Right lobe of liver (tissue), 6 donors: ENCODE data around the gene IRF2BP1. TPM values are rescaled to one million over a fixed set of nuclear protein-coding genes. Genes with fewer than 3 reads are reported as not detected.
"Not testable (repeated sequence)": the region's sequence is repeated elsewhere in the genome, so short reads cannot be mapped to it uniquely, and the experiment has no call there.

Experiments used
- ATAC-seq, 4 donors: fragments of 200-7000 bp; cut with Tn5 transposase; one replicate each; pipeline ENCODE4 v1.9.1; 2020; ENCODE audit warnings: mild to moderate bottlenecking in 4 of 4, moderate library complexity in 4 of 4
- DNase-seq, 3 donors: peaks; one replicate each; pipeline ENCODE4 v3.0.0-alpha.2; 2020
- H3K27ac ChIP-seq, 3 donors: fragments of 200-600 bp; one replicate each; pipeline ENCODE4 v1.8.0; 2022
- H3K27me3 ChIP-seq, 2 donors: fragments of 200-600 bp; one replicate each; pipeline ENCODE4 v1.8.0; 2022
- H3K36me3 ChIP-seq, 4 donors: fragments of 200-600 bp; sonication (generic) in 1 of 4; one replicate each; pipeline versions ENCODE4 v1.5.1 to v1.8.0; 2017 to 2022; ENCODE audit warnings: control low read depth in 1 of 4
- H3K4me1 ChIP-seq, 4 donors: fragments of 200-600 bp; sonication (generic) in 1 of 4; one replicate each; pipeline versions ENCODE4 v1.5.1 to v1.8.0; 2017 to 2022; ENCODE audit warnings: control low read depth in 1 of 4
- H3K4me3 ChIP-seq, 3 donors: fragments of 200-600 bp; one replicate each; pipeline ENCODE4 v1.8.0; 2022
- H3K9me3 ChIP-seq, 4 donors: fragments of 200-600 bp; sonication (generic) in 1 of 4; one replicate each; pipeline versions ENCODE4 v1.5.1 to v1.8.0; 2017 to 2022; ENCODE audit warnings: control low read depth in 1 of 4
- POLR2A ChIP-seq: fragments of 450-650 bp; IDR thresholded peaks from one replicate; pipeline ENCODE4 v1.6.1; 2017; ENCODE audit warnings: antibody characterized with exemption, mild to moderate bottlenecking
- WGBS: methylation state at CpG from one replicate; pipeline ENCODE4 v1.1.6; 2018; ENCODE audit warnings: low coverage, low lambda C conversion rate; ENCODE audit not compliant: insufficient coverage; ENCODE audit errors: missing lambda C conversion rate; 5-methylcytosine and 5-hydroxymethylcytosine counted together
- intact Hi-C, 2 donors: fragments of 100-400 bp; cut with DNase I; formaldehyde crosslinking; loops; one replicate each; pipeline versions ENCODE4 v1.11.2 to v1.14.1; 2022
- total RNA-seq, 6 experiments: library from RNA; depleted of rRNA in 2 of 6; stranded (reverse); fragments of >200 nt in 2 of 6; fragmentation: NEBNext Ultra II Directional in 3 of 6; extraction: Animal tissue kit (Norgen Biotek cat#: 25700) in 3 of 6; gene quantifications; one replicate each; pipeline versions ENCODE4 v1.1.0 to v1.2.4, GENCODE V29; 2016 to 2023
- TF ChIP-seq, protein P1 (sequence below), 4 donors: fragments of 200-600 bp in 3 of 4; fragments of 450-650 bp in 1 of 4; IDR thresholded peaks; one replicate each; pipeline versions ENCODE4 v1.5.1 to v1.8.0; 2016 to 2022; ENCODE audit warnings: antibody characterized with exemption in 4 of 4, mild to moderate bottlenecking in 2 of 4
- donor health status: DM: no; HTN: yes; CAD: no.
- donor health status: DM: no; HTN: no; CAD: no.
- donor health status: DM: no; HTN: no; CAD: no.
- donor health status: DM: no; HTN: yes; CAD: no.
- donor health status: DM: no; HTN: yes; CAD: no.

The IRF2BP1 gene
- total RNA-seq, 6 experiments from 2014 or later = 12.8 to 21.5 (median 15.5) TPM

DNA sequence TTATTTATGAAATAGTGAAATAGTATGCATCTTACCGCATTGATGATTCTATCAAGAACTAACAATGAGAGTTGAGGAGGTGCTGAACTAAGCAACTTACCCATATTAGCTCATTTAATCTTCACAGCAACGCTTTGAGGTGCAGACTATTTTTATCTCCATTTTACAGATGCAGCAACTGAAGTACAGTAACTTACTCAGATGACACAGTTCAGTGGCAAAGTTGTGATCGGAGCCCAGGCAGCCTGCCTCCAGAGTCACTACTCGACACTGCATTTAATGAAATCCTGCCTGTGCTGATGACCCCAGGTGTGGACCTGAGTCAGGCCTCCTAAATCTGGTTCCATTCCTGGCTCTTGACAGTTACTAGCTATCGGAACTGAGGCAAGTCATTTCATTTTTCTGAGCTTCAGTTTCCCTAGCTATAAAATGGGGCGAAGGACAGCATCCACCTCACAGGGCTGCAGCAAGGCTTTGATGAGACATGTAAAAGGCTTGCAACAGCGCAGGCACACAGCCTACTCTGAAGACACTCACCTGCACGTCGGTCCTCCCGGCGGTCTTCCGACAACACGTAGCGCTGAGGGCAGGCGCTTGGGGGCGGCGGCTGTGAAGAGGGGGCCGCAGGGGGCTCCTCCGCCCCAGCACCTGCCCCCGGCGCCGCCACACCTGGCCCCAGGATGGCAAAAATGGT lies 14.9 kb upstream of the IRF2BP1 start:
- Histone ChIP-seq H3K4me3 (peak overlapping the region in 2 of 3 donors; percentile 62), H3K4me1 (peaks cover 0 to 15% (median 5%) of the 10 kb centered on the region in 4 donors), H3K27ac (no peak overlapping the region), H3K9me3 (no peaks in the 10 kb centered on the region), H3K36me3 (peaks cover 0 to 6% (median 2%) of the 10 kb centered on the region in 4 donors), H3K27me3 (no peaks in the 10 kb centered on the region)
- TF ChIP-seq, protein P1, sequence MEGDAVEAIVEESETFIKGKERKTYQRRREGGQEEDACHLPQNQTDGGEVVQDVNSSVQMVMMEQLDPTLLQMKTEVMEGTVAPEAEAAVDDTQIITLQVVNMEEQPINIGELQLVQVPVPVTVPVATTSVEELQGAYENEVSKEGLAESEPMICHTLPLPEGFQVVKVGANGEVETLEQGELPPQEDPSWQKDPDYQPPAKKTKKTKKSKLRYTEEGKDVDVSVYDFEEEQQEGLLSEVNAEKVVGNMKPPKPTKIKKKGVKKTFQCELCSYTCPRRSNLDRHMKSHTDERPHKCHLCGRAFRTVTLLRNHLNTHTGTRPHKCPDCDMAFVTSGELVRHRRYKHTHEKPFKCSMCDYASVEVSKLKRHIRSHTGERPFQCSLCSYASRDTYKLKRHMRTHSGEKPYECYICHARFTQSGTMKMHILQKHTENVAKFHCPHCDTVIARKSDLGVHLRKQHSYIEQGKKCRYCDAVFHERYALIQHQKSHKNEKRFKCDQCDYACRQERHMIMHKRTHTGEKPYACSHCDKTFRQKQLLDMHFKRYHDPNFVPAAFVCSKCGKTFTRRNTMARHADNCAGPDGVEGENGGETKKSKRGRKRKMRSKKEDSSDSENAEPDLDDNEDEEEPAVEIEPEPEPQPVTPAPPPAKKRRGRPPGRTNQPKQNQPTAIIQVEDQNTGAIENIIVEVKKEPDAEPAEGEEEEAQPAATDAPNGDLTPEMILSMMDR (IDR thresholded peaks at IDR 0.05) = no peak
- TF ChIP-seq POLR2A = no peak
- no peak for DNase-seq
- ATAC-seq = no peak
- 62% methylated on average over 8 of the region's 22 CpGs for WGBS
- intact Hi-C loops = no loop called here

DNA sequence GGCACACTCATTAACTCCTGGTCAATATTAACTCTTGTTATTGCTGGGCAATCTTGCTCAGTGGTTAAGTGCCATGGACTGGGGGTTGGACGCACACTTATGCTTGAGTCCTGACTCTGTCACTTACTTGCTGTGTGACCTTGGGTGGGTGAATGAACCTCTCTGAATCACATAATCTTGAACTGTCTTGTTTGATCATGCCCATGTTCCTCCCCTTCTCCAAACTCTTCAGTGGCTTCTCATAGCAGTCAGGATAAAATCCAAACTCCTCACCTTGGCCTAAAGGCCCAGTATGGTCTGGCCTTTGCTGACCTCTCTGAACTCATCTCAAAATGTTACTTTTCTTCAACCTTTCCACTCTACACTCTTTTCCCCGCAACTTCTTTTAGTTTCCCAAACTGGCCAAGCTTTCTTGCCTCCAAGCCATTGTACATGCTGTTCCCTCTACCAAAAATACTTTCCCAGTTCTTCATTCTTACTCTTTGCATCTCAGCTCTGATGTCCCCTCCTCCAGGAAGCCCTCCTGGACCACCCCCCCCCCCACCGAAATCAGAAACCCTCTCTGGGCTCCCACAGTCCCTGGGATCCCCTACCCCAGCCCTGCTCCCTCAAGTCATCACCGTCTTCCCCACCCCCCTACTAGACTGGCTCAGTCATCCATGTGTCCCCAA lies 14.1 kb upstream of the IRF2BP1 start:
- Histone ChIP-seq H3K4me3 (no peak overlapping the region), H3K4me1 (peaks cover 0 to 15% (median 5%) of the 10 kb centered on the region in 4 donors), H3K36me3 (peaks cover 0 to 9% (median 2%) of the 10 kb centered on the region in 4 donors), H3K27me3 (no peaks in the 10 kb centered on the region), H3K9me3 (no peaks in the 10 kb centered on the region), H3K27ac (no peak overlapping the region)
- TF ChIP-seq, protein P1 (IDR thresholded peaks at IDR 0.05) = no peak
- no peak for TF ChIP-seq POLR2A
- 93% methylated on average over 4 of the region's 4 CpGs for WGBS
- no peak for ATAC-seq
- intact Hi-C loops = loop anchor here in 1 of 2 donors (10.0 kb wide), 1 partner anchor 85 kb away; the partner anchor contains the start of gene RSPH6A
- DNase-seq = no peak

DNA sequence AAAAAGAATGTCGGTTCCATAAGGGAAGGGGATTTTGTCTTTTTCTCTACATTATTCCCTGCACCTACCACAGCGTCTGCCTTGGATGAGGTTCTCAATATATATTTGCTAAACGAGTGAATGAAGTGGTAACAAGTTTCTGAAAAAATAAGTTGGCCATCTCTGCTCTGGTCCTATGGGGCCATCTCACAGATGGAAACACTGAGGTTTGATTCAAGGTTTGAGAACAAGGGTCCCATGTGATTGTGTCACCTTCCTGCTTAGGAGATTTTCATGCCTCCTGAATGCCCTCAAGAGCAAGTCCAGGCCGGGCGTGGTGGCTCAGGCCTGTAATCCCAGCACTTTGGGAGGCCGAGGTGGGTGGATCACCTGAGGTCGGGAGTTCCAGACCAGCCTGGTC lies 13.3 kb upstream of the IRF2BP1 start:
- whole genome bisulfite sequencing = 97% methylated on average over 3 of the region's 7 CpGs
- no peak for ATAC-seq
- TF ChIP-seq, protein P1 (IDR thresholded peaks at IDR 0.05) = no peak
- no peak for TF ChIP-seq POLR2A
- Histone ChIP-seq H3K4me1 (peaks cover 0 to 15% (median 5%) of the 10 kb centered on the region in 4 donors), H3K4me3 (no peak overlapping the region), H3K9me3 (no peaks in the 10 kb centered on the region), H3K36me3 (peaks cover 0 to 9% (median 2%) of the 10 kb centered on the region in 4 donors), H3K27me3 (no peaks in the 10 kb centered on the region), H3K27ac (no peak overlapping the region)
- no peak for DNase-seq
- intact Hi-C loops = loop anchor here in 1 of 2 donors (10.0 kb wide), 1 partner anchor 84 kb away; the partner anchor contains the start of gene RSPH6A

DNA sequence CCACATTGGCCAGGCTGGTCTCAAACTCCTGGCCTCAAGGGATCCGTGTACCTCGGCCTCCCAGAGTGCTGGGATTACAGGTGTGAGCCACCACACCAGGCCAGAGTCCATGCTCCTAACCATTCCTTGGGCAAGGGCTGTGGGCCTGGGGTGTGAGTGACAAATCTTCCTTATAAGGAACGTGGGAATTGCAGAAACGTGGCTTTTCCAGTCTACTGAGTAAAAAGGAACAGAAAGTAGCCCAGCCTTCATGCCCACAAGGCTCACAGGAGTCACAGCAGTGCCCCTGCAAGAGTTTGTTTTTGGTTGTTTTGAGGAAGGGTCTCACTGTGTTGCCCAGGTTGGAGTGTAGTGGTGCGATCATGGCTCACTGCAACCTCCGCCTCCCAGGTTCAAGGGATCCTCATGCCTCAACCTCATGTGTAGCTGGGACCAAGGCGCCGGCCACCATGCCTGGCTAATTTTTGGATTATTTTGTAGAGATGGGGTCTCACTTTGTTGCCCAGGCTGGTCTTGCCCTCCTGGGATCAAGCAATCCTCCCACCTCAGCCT lies 11.4 kb upstream of the IRF2BP1 start:
- no peaks in the 10 kb centered on the region for H3K27me3 ChIP-seq
- intact Hi-C loops = loop anchor here in 1 of 2 donors (10.0 kb wide), 1 partner anchor 83 kb away; the partner anchor contains the start of gene RSPH6A
- no peak overlapping the region for H3K27ac ChIP-seq
- 73% methylated on average over 2 of the region's 8 CpGs for WGBS
- no peak for TF ChIP-seq POLR2A
- TF ChIP-seq, protein P1 (IDR thresholded peaks at IDR 0.05) = no peak
- no peak for DNase-seq
- no peak overlapping the region for H3K4me3 ChIP-seq
- no peak for ATAC-seq
- no peaks in the 10 kb centered on the region for H3K9me3 ChIP-seq
- peaks cover 0 to 10% (median 5%) of the 10 kb centered on the region in 4 donors for H3K4me1 ChIP-seq
- peaks cover 0 to 9% (median 2%) of the 10 kb centered on the region in 4 donors for H3K36me3 ChIP-seq

DNA sequence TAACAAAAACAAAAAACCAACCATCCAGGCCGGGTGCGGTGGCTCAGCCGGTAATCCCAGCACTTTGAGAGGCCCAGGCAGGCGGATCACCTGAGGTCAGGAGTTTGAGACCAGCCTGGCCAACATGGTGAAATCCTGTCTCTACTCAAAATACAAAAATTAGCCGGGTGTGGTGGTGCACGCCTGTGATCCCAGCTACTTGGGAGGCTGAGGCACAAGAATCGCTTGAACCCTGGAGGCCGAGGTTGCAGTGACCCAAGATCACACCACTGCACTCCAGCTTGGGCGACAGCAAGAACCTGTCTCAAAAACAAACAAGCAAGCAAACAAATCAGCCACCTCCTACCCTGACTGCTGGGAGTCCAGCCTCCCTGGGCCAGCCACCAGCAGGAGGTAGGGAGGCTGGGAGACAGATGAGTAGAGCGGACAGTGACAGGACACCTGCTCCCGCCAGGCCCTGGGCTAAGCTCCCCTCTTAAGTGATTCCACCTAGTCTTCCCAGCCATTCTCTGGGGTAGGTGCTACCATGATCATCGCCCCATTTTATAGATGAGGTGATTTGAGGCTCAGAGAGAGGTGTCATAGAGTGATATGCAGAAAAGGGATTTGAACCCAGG lies 10.2 kb upstream of the IRF2BP1 start:
- not testable (repeated sequence) for H3K9me3 ChIP-seq, DNase-seq, H3K36me3 ChIP-seq, H3K27me3 ChIP-seq, H3K4me1 ChIP-seq, H3K4me3 ChIP-seq, H3K27ac ChIP-seq, ATAC-seq
- intact Hi-C loops = loop anchor here in 1 of 2 donors (10.0 kb wide), 1 partner anchor 81 kb away; the partner anchor contains the start of gene RSPH6A
- WGBS = 92% methylated on average over 7 of the region's 12 CpGs
